ENCODE results near the gene APPL2. TPM values are rescaled to one million over a fixed set of nuclear protein-coding genes. Genes with fewer than 3 reads are reported as not detected.

The APPL2 gene
- total RNA-seq, 1 experiment from 2014 or later, result 42.2 TPM

DNA sequence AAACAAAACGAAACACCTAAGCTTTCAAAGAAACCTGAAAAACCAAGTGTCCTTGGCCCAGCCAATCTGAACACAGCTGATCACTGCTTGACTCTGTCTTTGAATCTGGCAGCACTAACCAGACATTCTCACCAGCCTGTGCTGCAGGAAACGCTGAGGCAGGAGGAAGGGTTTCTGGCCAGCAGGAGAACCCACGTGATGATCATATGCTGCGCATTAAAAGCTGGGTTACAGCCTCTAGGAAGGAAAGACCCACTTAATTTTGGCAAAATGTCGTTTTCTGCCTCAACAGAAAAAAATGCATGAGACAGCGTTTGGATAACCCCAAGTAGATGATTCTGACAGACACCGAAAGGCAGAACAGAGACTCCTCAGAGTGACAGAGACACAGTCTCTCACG, 9.8 kb downstream of the APPL2 start:
- H3K27ac ChIP-seq (ENCODE audit: low read length), result no peak overlapping the region
- peaks cover 13% of the 10 kb centered on the region for H3K79me2 ChIP-seq (ENCODE audit: low read length)
- no peak overlapping the region for H3K9ac ChIP-seq (ENCODE audit: low read length)
- no peaks in the 10 kb centered on the region for H3K27me3 ChIP-seq (ENCODE audit: low read length)
- no peak overlapping the region for H2AFZ ChIP-seq (ENCODE audit: low read length)
- H3K9me2 ChIP-seq (replicated peaks; ENCODE audit: low read length), result no peaks in the 10 kb centered on the region
- ChIA-PET CTCF (no interaction called here), POLR2A (ENCODE audit: unreplicated experiment) (no interaction called here)
- H3K9me3 ChIP-seq (ENCODE audit: low read length), result no peaks in the 10 kb centered on the region
- TF ChIP-seq, protein P1, sequence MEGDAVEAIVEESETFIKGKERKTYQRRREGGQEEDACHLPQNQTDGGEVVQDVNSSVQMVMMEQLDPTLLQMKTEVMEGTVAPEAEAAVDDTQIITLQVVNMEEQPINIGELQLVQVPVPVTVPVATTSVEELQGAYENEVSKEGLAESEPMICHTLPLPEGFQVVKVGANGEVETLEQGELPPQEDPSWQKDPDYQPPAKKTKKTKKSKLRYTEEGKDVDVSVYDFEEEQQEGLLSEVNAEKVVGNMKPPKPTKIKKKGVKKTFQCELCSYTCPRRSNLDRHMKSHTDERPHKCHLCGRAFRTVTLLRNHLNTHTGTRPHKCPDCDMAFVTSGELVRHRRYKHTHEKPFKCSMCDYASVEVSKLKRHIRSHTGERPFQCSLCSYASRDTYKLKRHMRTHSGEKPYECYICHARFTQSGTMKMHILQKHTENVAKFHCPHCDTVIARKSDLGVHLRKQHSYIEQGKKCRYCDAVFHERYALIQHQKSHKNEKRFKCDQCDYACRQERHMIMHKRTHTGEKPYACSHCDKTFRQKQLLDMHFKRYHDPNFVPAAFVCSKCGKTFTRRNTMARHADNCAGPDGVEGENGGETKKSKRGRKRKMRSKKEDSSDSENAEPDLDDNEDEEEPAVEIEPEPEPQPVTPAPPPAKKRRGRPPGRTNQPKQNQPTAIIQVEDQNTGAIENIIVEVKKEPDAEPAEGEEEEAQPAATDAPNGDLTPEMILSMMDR (conservative IDR thresholded peaks at IDR 0.05; ENCODE audit: low read depth, low read length), result no peak
- TF ChIP-seq EZH2 (IDR thresholded peaks at IDR 0.05; ENCODE audit: low read length, unreplicated experiment) (no peak), EZH2phosphoT487 (IDR thresholded peaks at IDR 0.05; ENCODE audit: borderline replicate concordance, low read length) (no peak)
- peaks cover 31% of the 10 kb centered on the region for H3K36me3 ChIP-seq (ENCODE audit: low read depth, low read length)
- no TSS peak for BruUV-seq (replicated peaks)
- H3K4me1 ChIP-seq (ENCODE audit: insufficient read depth, low read length), result peaks cover 29% of the 10 kb centered on the region
- no peak overlapping the region for H3K4me2 ChIP-seq (ENCODE audit: low read length)
- H3K4me3 ChIP-seq (ENCODE audit: low read length), result no peak overlapping the region
- no peaks in the 10 kb centered on the region for H3F3A ChIP-seq (ENCODE audit: low read length, unreplicated experiment)
- ATAC-seq (peak; percentile 72), DNase-seq (no peak)
- intact Hi-C loops (cut with micrococcal nuclease), result no loop called here
- H4K20me1 ChIP-seq (ENCODE audit: low read length), result no peaks in the 10 kb centered on the region

DNA sequence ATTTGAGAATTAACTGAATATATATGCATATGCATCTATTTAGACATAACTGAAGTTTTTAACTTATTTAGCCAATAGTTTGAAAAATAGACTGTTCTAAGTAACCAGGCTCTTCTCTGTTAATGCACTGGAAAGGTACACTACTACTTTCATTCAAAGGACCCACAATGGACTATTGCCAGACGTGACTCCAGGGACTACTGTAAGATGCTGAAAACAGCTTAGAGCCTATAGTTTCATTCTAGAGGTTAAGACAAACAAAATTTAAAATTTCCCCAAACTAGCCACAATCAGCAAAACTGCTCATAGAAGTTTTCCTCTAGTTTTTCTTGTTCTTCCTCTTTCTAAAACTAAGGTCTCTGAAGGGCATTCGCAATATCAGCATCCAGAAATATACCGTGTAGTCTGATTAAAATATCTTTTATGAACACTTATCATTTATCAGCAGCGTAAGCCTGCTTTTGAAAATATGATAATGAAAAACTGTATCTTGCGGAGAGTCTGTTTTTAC, 10.4 kb downstream of the APPL2 start:
- Histone ChIP-seq H3K9ac (ENCODE audit: low read length) (no peak overlapping the region), H3K4me2 (ENCODE audit: low read length) (no peak overlapping the region), H3K9me3 (ENCODE audit: low read length) (no peaks in the 10 kb centered on the region), H3K27ac (ENCODE audit: low read length) (no peak overlapping the region), H4K20me1 (ENCODE audit: low read length) (no peaks in the 10 kb centered on the region), H3F3A (ENCODE audit: low read length, unreplicated experiment) (no peaks in the 10 kb centered on the region), H3K36me3 (ENCODE audit: low read depth, low read length) (peaks cover 26% of the 10 kb centered on the region), H3K79me2 (ENCODE audit: low read length) (peaks cover 7% of the 10 kb centered on the region), H2AFZ (ENCODE audit: low read length) (no peak overlapping the region), H3K27me3 (ENCODE audit: low read length) (no peaks in the 10 kb centered on the region), H3K4me1 (ENCODE audit: insufficient read depth, low read length) (peaks cover 36% of the 10 kb centered on the region), H3K9me2 (replicated peaks; ENCODE audit: low read length) (no peaks in the 10 kb centered on the region), H3K4me3 (ENCODE audit: low read length) (no peak overlapping the region)
- no peak for TF ChIP-seq EZH2phosphoT487 (IDR thresholded peaks at IDR 0.05; ENCODE audit: borderline replicate concordance, low read length)
- BruUV-seq (replicated peaks), result no TSS peak
- POLR2A ChIA-PET (ENCODE audit: unreplicated experiment), result no interaction called here
- ATAC-seq (no peak), DNase-seq (no peak)
- CTCF ChIA-PET, result no interaction called here
- intact Hi-C loops (cut with micrococcal nuclease), result no loop called here

DNA sequence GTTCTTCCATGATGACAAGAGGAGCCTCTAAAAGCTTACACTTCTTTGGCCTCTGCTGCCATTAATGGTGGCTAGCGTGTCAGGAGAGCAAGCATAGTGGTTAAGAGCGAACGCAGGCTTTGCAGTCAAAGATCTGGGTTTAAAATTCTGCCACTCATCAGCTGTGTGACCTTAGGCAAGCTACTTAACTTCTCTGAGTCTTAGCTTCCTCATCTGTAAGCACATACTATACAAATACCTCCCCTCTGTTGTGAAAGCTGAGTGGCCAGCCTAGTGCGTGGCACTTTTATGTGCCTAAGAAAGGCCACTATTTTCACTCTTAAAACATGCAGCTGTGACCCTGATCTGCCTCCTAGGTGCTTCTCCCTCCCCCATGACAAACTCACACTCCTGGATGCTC, 11.6 kb downstream of the APPL2 start:
- CTCF ChIA-PET, result no interaction called here
- Histone ChIP-seq H3K9me3 (ENCODE audit: low read length) (no peaks in the 10 kb centered on the region), H3K27ac (ENCODE audit: low read length) (no peak overlapping the region), H3K79me2 (ENCODE audit: low read length) (peaks cover 13% of the 10 kb centered on the region), H3K4me1 (ENCODE audit: insufficient read depth, low read length) (peaks cover 45% of the 10 kb centered on the region), H3K9me2 (replicated peaks; ENCODE audit: low read length) (no peaks in the 10 kb centered on the region), H2AFZ (ENCODE audit: low read length) (no peak overlapping the region), H3K9ac (ENCODE audit: low read length) (no peak overlapping the region), H3F3A (ENCODE audit: low read length, unreplicated experiment) (no peaks in the 10 kb centered on the region), H3K4me2 (ENCODE audit: low read length) (no peak overlapping the region), H3K27me3 (ENCODE audit: low read length) (no peaks in the 10 kb centered on the region), H4K20me1 (ENCODE audit: low read length) (no peaks in the 10 kb centered on the region), H3K36me3 (ENCODE audit: low read depth, low read length) (peaks cover 21% of the 10 kb centered on the region), H3K4me3 (ENCODE audit: low read length) (no peak overlapping the region)
- TF ChIP-seq, protein P1 (conservative IDR thresholded peaks at IDR 0.05; ENCODE audit: low read depth, low read length), result no peak
- no peak for TF ChIP-seq EZH2phosphoT487 (IDR thresholded peaks at IDR 0.05; ENCODE audit: borderline replicate concordance, low read length)
- no peak for TF ChIP-seq EZH2 (IDR thresholded peaks at IDR 0.05; ENCODE audit: low read length, unreplicated experiment)
- no peak for ATAC-seq
- intact Hi-C loops (cut with micrococcal nuclease), result no loop called here
- no peak for DNase-seq
- POLR2A ChIA-PET (ENCODE audit: unreplicated experiment), result interaction anchor here (0.6 kb wide), 1 partner anchor 12 kb away, joined by 3 read pairs; the partner anchor contains the start of gene APPL2
- no TSS peak for BruUV-seq (replicated peaks)
